ENCODE measurements around the gene DUS3L.

Gene DUS3L

DNA sequence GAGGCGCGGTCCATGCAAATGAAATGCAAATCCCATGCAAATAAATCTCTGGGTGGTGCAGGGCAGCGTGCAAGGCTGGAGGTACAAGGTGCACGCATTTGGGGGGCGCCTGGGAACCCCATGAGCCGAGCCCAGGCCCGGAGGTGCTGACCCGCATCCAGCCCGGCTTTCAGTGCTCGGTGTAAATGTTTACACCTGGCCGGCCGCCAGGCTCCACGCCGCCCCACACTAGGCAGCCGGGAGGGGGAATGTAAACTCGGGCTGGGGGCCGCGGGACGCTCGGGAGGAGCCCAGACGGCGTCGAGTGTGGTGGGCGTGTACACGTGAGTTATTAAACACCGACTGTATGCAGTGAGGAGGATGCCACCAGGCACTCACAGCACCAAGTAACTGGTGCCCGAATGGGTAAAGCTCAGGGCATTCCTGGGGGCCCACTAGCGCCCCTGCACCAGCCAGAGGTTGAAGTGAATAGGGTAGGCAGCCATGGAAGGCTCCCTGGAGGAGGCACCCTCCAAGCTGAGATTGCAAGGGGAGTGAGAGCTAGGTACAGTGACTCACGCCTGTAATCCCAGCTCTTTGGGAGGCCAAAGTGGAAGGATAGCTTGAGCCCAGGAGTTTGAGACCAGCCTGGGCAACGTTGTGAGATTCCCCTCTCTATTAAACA lies 31.4 kb upstream of the DUS3L start:
- no peak for DNase-seq

DNA sequence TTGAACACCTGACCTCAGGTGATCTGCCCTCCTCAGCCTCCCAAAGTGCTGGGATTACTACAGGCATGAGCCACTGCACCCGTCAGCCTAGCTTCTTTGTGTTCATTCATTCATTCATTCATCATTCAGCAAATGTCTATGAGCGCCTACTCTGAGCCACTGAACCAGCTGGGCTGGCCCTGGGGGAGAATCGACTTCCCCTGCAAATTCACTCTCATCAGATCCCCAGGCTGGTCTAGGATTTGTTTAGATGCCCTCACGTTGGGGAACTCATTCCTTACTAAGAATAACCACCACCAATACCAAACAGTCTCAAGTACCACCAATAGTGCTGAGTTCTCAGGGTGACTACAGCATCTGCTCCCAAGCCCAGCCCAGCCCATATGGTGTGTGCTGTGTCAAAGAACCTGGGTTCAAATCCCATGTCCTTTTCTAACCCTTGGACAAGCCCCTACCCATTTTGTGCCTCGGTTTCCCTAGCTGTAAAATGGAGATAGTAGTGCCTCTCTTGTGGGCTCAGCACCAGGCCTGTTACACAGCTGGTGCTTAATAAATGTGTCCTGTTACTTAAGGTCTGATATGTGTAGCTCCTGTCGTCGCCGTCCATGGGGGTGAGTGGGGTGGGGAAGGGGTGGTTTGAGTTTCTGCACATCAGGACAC lies 30.7 kb upstream of the DUS3L start:
- DNase-seq: no peak

- no peak for DNase-seq
Observed at GRCh38 chr19:5820785-5821184, 29.8 kb upstream of the DUS3L start.

GRCh38 chr19:5818594-5818993 lies 27.6 kb upstream of the DUS3L start:
- no peak for DNase-seq

DNA sequence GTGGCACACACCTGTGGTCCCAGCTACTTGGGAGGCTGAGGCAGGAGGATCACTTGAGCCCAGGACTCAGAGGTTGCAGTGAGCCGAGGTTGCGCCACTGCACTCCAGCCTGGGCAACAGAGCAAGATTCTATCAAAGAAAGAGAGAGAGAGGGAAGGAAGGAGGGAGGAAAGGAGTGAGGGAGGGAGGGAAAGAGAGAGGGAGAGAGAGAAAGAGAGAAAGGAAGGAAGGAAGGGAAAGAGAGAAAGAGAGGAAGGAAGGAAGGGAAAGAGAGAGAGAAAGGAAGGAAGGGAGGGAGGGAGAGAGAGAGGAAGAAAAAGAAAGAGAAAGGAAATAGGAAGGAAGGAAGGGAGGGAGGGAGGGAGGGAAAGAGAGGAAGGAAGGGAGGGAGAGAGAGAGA lies 26.3 kb upstream of the DUS3L start:
- DNase-seq: no peak

DNA sequence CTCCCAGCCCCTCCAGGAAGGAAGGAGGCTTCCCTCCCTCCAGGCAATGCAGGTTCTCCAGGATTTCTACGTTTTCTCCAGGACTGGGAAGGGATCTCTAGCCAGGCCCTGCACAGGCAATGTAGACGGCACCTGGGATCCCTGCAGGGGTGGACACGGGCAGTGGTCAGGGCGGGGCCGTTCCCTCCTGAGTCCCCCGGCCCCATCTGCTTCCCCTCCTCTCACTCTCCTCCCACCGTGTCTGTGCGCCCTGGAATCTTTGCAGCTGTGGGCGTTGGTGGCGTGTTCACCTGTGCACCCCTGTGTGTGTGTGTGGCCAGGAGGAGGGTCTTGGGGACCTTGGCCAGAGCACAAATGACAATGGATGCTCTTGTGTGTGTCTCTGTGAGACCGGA lies 23.9 kb upstream of the DUS3L start:
- DNase-seq: no peak

GRCh38 chr19:5814123-5814851 lies 23.3 kb upstream of the DUS3L start:
- DNase-seq: no peak

- DNase-seq: no peak
Observed at GRCh38 chr19:5811117-5811516, 20.2 kb upstream of the DUS3L start.

GRCh38 chr19:5809469-5809868 lies 18.5 kb upstream of the DUS3L start:
- DNase-seq: no peak

DNA sequence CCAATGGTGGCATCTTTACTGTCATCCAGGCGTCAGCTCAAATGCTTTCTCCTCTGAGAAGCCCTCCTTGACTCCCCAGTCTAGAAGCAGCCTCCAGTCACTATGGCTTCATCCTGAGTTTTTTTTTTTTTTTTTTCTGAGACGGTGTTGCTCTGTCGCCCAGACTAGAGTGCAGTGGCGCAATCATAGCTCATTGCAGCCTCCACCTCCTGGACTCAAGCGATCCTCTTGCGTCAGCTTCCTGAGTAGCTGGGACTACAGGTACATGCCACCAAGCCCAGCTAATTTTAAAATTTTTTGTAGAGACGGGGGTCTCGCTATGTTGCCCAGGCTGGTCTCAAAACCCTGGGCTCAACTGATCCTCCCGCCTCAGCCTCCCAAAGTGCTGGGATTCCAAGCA lies 18.1 kb upstream of the DUS3L start:
- no peak for DNase-seq

GRCh38 chr19:5808120-5808816 lies 17.3 kb upstream of the DUS3L start:
- no peak for DNase-seq

GRCh38 chr19:5806905-5807304 lies 15.9 kb upstream of the DUS3L start:
- DNase-seq: no peak

DNA sequence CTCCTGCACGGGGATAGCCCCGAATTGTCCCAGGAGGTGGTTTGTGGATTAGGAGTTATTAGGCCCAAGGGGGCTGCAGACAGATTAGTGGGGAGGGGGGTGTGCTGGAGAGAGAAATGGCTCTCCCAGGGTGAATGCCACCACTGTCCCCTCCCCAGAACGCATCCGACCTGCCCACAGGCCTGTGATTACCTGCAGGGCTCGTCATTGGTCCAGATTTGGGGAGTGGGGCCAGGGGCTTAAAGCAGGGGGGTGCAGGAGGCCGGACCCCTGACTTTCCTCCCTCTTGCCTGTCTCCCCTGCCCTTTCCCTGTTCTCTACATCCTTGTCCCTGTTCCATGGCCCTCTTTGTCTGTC lies 15.1 kb upstream of the DUS3L start:
- no peak for DNase-seq

DNA sequence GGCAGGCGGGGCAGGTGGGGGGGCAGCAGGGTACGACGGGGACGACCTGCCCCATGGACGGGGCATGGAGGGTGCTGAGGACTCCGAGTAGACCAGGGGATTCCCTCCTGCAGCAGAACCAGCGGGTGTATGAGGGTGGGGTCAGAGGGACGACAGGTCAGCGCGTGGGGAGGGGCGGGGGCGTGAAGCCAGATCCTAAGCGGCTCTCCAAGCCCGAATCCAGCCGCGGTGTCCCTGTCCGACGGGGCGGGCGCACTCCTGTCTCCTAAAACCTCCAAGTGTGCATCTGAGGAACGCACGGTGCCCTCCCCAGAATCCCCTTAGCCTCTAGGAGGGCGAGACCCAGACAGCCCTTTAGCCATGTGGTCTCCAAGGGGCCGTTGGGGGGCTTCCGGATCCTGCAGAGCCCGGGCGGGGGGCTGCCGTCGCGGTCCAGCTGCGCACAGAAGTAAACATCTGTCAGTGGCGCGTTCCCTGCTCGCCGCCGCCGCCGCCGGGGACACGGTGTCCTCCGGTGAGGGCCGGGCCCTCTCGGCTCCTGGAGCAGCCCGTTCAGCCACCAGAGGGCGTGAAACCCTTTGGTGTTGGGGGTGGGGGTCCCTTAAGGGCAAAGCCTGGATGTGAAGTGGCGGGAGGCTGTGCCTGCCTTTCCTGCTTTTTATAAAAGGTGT lies 14.6 kb upstream of the DUS3L start:
- peak in 1 of 2 donors; percentile 36 for DNase-seq

GRCh38 chr19:5804516-5805461 lies 13.8 kb upstream of the DUS3L start, which contains the start of gene NRTN:
Gene NRTN (plus strand): TSS chr19:5805067. CDS start chr19:5824166, 19,099 bp downstream.
- DNase-seq: no peak

DNA sequence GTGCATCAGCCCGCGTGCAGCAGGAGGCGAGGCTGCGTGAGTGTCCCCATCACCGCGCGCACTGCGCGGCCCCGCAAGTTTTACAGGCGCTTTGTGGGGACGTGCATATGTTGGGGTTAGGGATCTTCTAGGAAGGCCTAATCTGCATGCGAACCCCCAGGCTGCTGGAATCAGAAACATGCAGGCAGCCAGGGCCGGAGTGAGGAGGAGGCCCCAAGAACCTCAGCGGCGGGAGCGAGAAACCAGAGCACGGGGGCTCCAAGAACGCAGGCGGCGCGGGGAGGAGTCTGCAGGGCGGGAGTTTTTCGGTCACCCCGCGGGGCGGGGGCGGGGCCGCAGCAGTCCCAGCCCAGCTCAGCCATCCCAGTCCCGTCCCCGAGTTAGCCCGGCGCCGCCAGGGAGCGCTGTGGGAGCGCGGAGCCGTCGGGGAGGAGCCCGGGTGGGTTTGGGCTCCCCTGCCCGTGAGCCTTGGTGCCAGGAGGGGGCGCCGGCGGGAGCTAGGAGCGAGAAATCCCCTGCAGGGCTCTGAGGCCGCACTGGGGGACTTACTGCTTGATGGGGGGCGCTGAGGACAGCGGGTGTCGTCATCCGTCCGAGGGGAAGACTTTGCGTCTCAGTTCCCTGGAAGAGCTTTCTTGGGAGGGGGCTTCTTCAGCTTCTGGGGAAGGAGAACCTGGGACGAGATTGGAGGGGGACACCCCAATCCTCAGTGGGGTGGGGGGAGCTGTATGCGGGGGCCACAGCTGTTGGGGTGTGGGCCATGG lies 13.0 kb upstream of the DUS3L start:
- peak; percentile 79 to 95 for DNase-seq

DNA sequence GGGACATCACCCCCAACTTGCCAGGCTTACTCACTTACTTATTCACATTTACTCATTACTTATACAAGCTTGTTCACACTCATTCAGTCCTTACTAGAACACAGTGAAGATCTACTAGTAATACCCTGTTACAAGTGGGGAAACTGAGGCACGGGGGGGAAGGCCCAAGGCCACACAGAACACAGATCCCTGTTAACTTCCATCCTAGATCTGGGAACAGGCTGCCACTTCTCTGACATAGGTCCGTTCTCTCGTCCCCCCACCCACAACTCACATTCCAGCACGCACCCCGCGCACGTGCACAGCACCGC lies 12.4 kb upstream of the DUS3L start:
- DNase-seq: no peak

DNA sequence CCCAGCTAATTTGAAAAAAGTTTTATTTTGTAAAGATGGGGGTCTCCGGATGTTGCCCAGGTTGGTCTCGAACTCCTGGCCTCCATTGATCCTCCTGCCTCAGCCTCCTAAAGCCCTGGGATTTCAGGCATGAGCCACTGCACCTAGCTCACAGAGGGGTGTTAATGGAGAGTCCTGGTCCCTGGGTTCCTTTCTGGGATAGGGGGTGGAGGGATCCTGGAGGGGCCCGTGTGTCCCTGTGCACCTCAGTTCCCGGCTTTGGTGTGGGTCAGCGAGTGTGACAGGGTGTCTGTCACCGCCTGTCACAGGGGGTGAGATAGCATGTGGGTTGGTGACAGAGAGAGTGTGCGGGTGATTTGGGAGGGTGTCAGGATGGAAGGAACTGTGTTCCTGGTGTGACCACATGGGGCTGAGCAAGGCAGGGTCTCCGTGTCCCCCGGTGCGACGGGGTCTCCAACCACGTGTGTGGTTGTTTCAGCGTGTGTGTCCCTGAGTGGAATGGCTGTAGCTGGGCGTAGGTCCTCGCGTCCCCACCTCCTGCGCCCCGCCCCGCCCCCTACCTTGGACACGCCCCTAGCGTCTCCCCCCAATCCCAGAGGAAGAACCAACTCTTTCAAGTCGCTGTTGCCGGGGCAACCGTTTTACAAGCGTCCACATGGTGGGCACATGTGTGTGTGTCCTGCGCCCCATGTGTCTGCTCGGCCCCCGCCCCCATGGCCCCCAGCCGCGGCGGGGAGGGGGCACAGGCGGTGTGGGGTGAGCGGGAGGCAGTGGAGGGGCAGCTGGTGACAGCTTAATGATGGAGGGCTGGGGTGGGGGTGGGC lies 11.0 kb upstream of the DUS3L start:
- DNase-seq: no peak

GRCh38 chr19:5800361-5801270 lies 9.7 kb upstream of the DUS3L start:
- DNase-seq: no peak
